Astrocyte (in vitro differentiated cells and primary cell): ENCODE data around the gene PLPP1. TPM values are rescaled to one million over a fixed set of nuclear protein-coding genes. Genes with fewer than 3 reads are reported as not detected.
A peak's percentile ranks its signal among the peaks of the same experiment; 100 is the strongest.

Source experiments
- DNase-seq: peaks from one replicate; pipeline ENCODE4 v3.0.0-alpha.2; 2010; ENCODE audit warnings: low read depth
- FAIRE-seq: peaks from 2 replicates; lab custom pipeline; 2011; peaks lifted over from hg19 to GRCh38; lab: Jason Lieb, UNC
- H2AFZ ChIP-seq: 2 replicates; pipeline ENCODE4 v1.6.0; 2012; ENCODE audit warnings: low read depth, low read length, inconsistent platforms
- H3K27ac ChIP-seq: 2 replicates; pipeline ENCODE4 v1.5.1; 2011; ENCODE audit warnings: low read depth, low read length, inconsistent platforms
- H3K27me3 ChIP-seq: 2 replicates; pipeline ENCODE4 v1.6.0; 2011; ENCODE audit warnings: low read length, inconsistent platforms; ENCODE audit not compliant: insufficient read depth
- H3K36me3 ChIP-seq: 2 replicates; pipeline ENCODE4 v1.5.1; 2011; ENCODE audit warnings: low read length, inconsistent platforms; ENCODE audit not compliant: insufficient read depth
- H3K4me1 ChIP-seq: 2 replicates; pipeline ENCODE4 v1.5.1; 2011; ENCODE audit warnings: low read length, inconsistent platforms; ENCODE audit not compliant: insufficient read depth
- H3K4me2 ChIP-seq: 2 replicates; pipeline ENCODE4 v1.6.0; 2012; ENCODE audit warnings: low read length, inconsistent platforms
- H3K4me3 ChIP-seq: 2 replicates; pipeline ENCODE4 v1.5.1; 2011; ENCODE audit warnings: low read depth, mild to moderate bottlenecking, low read length, inconsistent platforms; ENCODE audit not compliant: insufficient read depth
- H3K79me2 ChIP-seq: 2 replicates; pipeline ENCODE4 v1.6.0; 2012; ENCODE audit warnings: mild to moderate bottlenecking, low read length, inconsistent platforms; ENCODE audit not compliant: insufficient read depth
- H3K9ac ChIP-seq: 2 replicates; pipeline ENCODE4 v1.6.0; 2012; ENCODE audit warnings: mild to moderate bottlenecking, low read length, inconsistent platforms
- H3K9me3 ChIP-seq: 2 replicates; pipeline ENCODE4 v1.5.1; 2012; ENCODE audit warnings: low read depth, mild to moderate bottlenecking, low read length, inconsistent platforms; ENCODE audit not compliant: insufficient read depth
- H4K20me1 ChIP-seq: 2 replicates; pipeline ENCODE4 v1.6.0; 2012; ENCODE audit warnings: low read length, inconsistent platforms; ENCODE audit not compliant: insufficient read depth
- H3K27ac Mint-ChIP-seq: one replicate; pipeline ENCODE4 v1.8.0; 2021; ENCODE audit warnings: mild to moderate bottlenecking, mixed read lengths; ENCODE audit not compliant: unreplicated experiment
- H3K27me3 Mint-ChIP-seq: one replicate; pipeline ENCODE4 v1.8.0; 2021; ENCODE audit warnings: low read depth, mixed read lengths; ENCODE audit not compliant: unreplicated experiment
- H3K36me3 Mint-ChIP-seq: one replicate; pipeline ENCODE4 v1.8.0; 2021; ENCODE audit warnings: low read depth, mixed read lengths; ENCODE audit not compliant: unreplicated experiment
- H3K4me1 Mint-ChIP-seq: one replicate; pipeline ENCODE4 v1.8.0; 2021; ENCODE audit warnings: low read depth, mixed read lengths; ENCODE audit not compliant: unreplicated experiment
- H3K4me3 Mint-ChIP-seq: one replicate; pipeline ENCODE4 v1.8.0; 2021; ENCODE audit warnings: mild to moderate bottlenecking, moderate library complexity, mixed read lengths; ENCODE audit not compliant: unreplicated experiment
- H3K9me3 Mint-ChIP-seq: one replicate; pipeline ENCODE4 v1.8.0; 2021; ENCODE audit warnings: mild to moderate bottlenecking, mixed read lengths; ENCODE audit not compliant: unreplicated experiment
- CTCF ChIP-seq: IDR thresholded peaks from 2 replicates; pipeline ENCODE4 v1.5.1; 2011; ENCODE audit warnings: low read depth, mild to moderate bottlenecking, inconsistent platforms, low read length, moderate library complexity; ENCODE audit not compliant: insufficient read depth
- EZH2 ChIP-seq: IDR thresholded peaks from 2 replicates; pipeline ENCODE4 v1.6.1; 2012; ENCODE audit warnings: mild to moderate bottlenecking, low read length, inconsistent platforms; ENCODE audit not compliant: insufficient read depth
- total RNA-seq: library from RNA; stranded (reverse); gene quantifications from 2 replicates; pipeline ENCODE4 v1.2.1, GENCODE V29; 2021

PLPP1 gene
- total RNA-seq, 1 donor from 2014 or later, result 56.3 TPM

- no peak overlapping the region for H3K9ac ChIP-seq
- H3K4me1 ChIP-seq, result peaks cover 13% of the 10 kb centered on the region
- H3K27ac ChIP-seq, result no peak overlapping the region
- no peaks in the 10 kb centered on the region for H3K9me3 ChIP-seq
- no peaks in the 10 kb centered on the region for H4K20me1 ChIP-seq
- H3K4me2 ChIP-seq, result no peak overlapping the region
- Mint-ChIP-seq H3K9me3 (peaks cover under 1% of the 10 kb centered on the region), H3K4me1 (peaks cover 42% of the 10 kb centered on the region), H3K27me3 (no peaks in the 10 kb centered on the region), H3K36me3 (peaks cover 11% of the 10 kb centered on the region), H3K4me3 (no peak overlapping the region), H3K27ac (no peak overlapping the region)
- FAIRE-seq (no peak), DNase-seq (no peak)
- H3K4me3 ChIP-seq, result no peak overlapping the region
- H3K79me2 ChIP-seq, result no peaks in the 10 kb centered on the region
- H3K27me3 ChIP-seq, result no peaks in the 10 kb centered on the region
- TF ChIP-seq CTCF, result no peak
- no peak for TF ChIP-seq EZH2
- no peaks in the 10 kb centered on the region for H3K36me3 ChIP-seq
- no peak overlapping the region for H2AFZ ChIP-seq
Measured at GRCh38 chr5:55453211-55453610, 81.6 kb downstream of the PLPP1 start.

- H3K9ac ChIP-seq, result no peak overlapping the region
- H3K36me3 ChIP-seq, result no peaks in the 10 kb centered on the region
- H3K27me3 Mint-ChIP-seq, result no peaks in the 10 kb centered on the region
- TF ChIP-seq CTCF, result no peak
- TF ChIP-seq EZH2, result no peak
- no peak overlapping the region for H3K27ac Mint-ChIP-seq
- no peak overlapping the region for H2AFZ ChIP-seq
- no peak for DNase-seq
- peaks cover 19% of the 10 kb centered on the region for H3K36me3 Mint-ChIP-seq
- H3K4me3 ChIP-seq, result no peak overlapping the region
- peaks cover 13% of the 10 kb centered on the region for H3K4me1 ChIP-seq
- peaks cover 2% of the 10 kb centered on the region for H3K9me3 Mint-ChIP-seq
- no peak overlapping the region for H3K4me3 Mint-ChIP-seq
- H3K79me2 ChIP-seq, result no peaks in the 10 kb centered on the region
- FAIRE-seq, result no peak
- H3K27me3 ChIP-seq, result no peaks in the 10 kb centered on the region
- no peaks in the 10 kb centered on the region for H4K20me1 ChIP-seq
- peaks cover 42% of the 10 kb centered on the region for H3K4me1 Mint-ChIP-seq
- H3K27ac ChIP-seq, result no peak overlapping the region
- H3K4me2 ChIP-seq, result no peak overlapping the region
- no peaks in the 10 kb centered on the region for H3K9me3 ChIP-seq
Measured at GRCh38 chr5:55451976-55452375, 82.8 kb downstream of the PLPP1 start.

GRCh38 chr5:55450050-55450765 lies 84.6 kb downstream of the PLPP1 start:
- no peak overlapping the region for H3K4me3 ChIP-seq
- no peak overlapping the region for H3K4me3 Mint-ChIP-seq
- peaks cover 25% of the 10 kb centered on the region for H3K36me3 Mint-ChIP-seq
- H3K4me1 ChIP-seq, result peaks cover 3% of the 10 kb centered on the region
- H3K79me2 ChIP-seq, result no peaks in the 10 kb centered on the region
- no peak overlapping the region for H2AFZ ChIP-seq
- no peaks in the 10 kb centered on the region for H3K27me3 Mint-ChIP-seq
- no peaks in the 10 kb centered on the region for H4K20me1 ChIP-seq
- peaks cover 2% of the 10 kb centered on the region for H3K9me3 Mint-ChIP-seq
- H3K9me3 ChIP-seq, result no peaks in the 10 kb centered on the region
- peak overlapping the region; percentile 51 for H3K4me2 ChIP-seq
- H3K27ac Mint-ChIP-seq, result peak overlapping the region; percentile 68
- H3K27me3 ChIP-seq, result no peaks in the 10 kb centered on the region
- no peaks in the 10 kb centered on the region for H3K36me3 ChIP-seq
- peaks cover 39% of the 10 kb centered on the region for H3K4me1 Mint-ChIP-seq
- H3K9ac ChIP-seq, result peak overlapping the region; percentile 2
- peak; percentile 47 for DNase-seq
- FAIRE-seq, result no peak
- no peak for TF ChIP-seq EZH2
- no peak for TF ChIP-seq CTCF
- H3K27ac ChIP-seq, result peak overlapping the region; percentile 14
